IMR-90 (cell line): ENCODE measurements around the gene NUP205. TPM values are rescaled to one million over a fixed set of nuclear protein-coding genes. Genes with fewer than 3 reads are reported as not detected.

Source experiments
- ATAC-seq: fragments of 200-7000 bp; cut with Tn5 transposase; 2 replicates; pipeline ENCODE4 v1.9.1; 2020; ENCODE audit warnings: low read depth, mild to moderate bottlenecking, moderate library complexity
- BruUV-seq: library from RNA; stranded (reverse); fragments of 400-500 nt; replicated peaks from 2 replicates; lab custom pipeline; 2021; lab: Mats Ljungman, UMichigan
- CTCF ChIA-PET: fragments of 300-600 bp; formaldehyde crosslinking; extraction: SDS; loops from one replicate; lab custom pipeline; 2021; ENCODE audit warnings: antibody characterized with exemption; lab: Yijun Ruan, JAX
- POLR2A ChIA-PET: fragments of 300-600 bp; sonication (Branson Sonifier 250); formaldehyde crosslinking; loops from one replicate; lab custom pipeline; 2022; ENCODE audit warnings: antibody characterized with exemption; ENCODE audit not compliant: unreplicated experiment; lab: Charles Lee
- DNase-seq: peaks from one replicate; pipeline ENCODE4 v3.0.0; 2013
- H2AFZ ChIP-seq: replicated peaks from 2 replicates; pipeline ENCODE3; 2013; ENCODE audit warnings: low read length, mild to moderate bottlenecking; ENCODE audit not compliant: poor library complexity
- H2AK5ac ChIP-seq: 2 replicates; pipeline ENCODE4 v1.6.1; 2013; ENCODE audit warnings: low read depth, low read length, inconsistent platforms
- H2AK9ac ChIP-seq: replicated peaks from 2 replicates; pipeline ENCODE3; 2013; ENCODE audit warnings: mild to moderate bottlenecking, low read depth, low read length, moderate library complexity; ENCODE audit not compliant: poor library complexity
- H2BK120ac ChIP-seq: 2 replicates; pipeline ENCODE4 v1.6.1; 2013; ENCODE audit warnings: low read depth, low read length, inconsistent platforms
- H2BK15ac ChIP-seq: 3 replicates; pipeline ENCODE4 v1.6.1; 2013; ENCODE audit warnings: low read depth, low read length, inconsistent platforms
- H2BK20ac ChIP-seq: 2 replicates; pipeline ENCODE4 v1.6.1; 2013; ENCODE audit warnings: low read depth, mild to moderate bottlenecking, inconsistent platforms, low read length, moderate library complexity
- H2BK5ac ChIP-seq: 2 replicates; pipeline ENCODE4 v1.6.1; 2013; ENCODE audit warnings: mild to moderate bottlenecking, low read depth, low read length, inconsistent platforms; ENCODE audit not compliant: poor library complexity, severe bottlenecking
- H3K14ac ChIP-seq: replicated peaks from 2 replicates; pipeline ENCODE4 v1.6.1; 2013; ENCODE audit warnings: low read depth, low read length, inconsistent platforms
- H3K18ac ChIP-seq: 2 replicates; pipeline ENCODE4 v1.6.1; 2013; ENCODE audit warnings: low read depth, low read length, control low read depth
- H3K23ac ChIP-seq: 2 replicates; pipeline ENCODE4 v1.6.1; 2013; ENCODE audit warnings: low read depth, low read length, inconsistent platforms
- H3K27ac ChIP-seq: 2 replicates; pipeline ENCODE4 v1.5.1; 2013; ENCODE audit warnings: mild to moderate bottlenecking, control low read depth, low read length; ENCODE audit not compliant: insufficient read depth
- H3K27me3 ChIP-seq: 2 replicates; pipeline ENCODE4 v1.6.1; 2013; ENCODE audit warnings: low read length; ENCODE audit not compliant: control insufficient read depth, insufficient read depth
- H3K36me3 ChIP-seq: 2 replicates; pipeline ENCODE4 v1.6.1; 2013; ENCODE audit warnings: low read length, mixed read lengths; ENCODE audit not compliant: control insufficient read depth, insufficient read depth
- H3K4ac ChIP-seq: 2 replicates; pipeline ENCODE4 v1.6.1; 2013; ENCODE audit warnings: low read depth, low read length, inconsistent platforms
- H3K4me1 ChIP-seq: 2 replicates; pipeline ENCODE4 v1.6.1; 2013; ENCODE audit warnings: low read length, mixed read lengths; ENCODE audit not compliant: control insufficient read depth, insufficient read depth
- H3K4me2 ChIP-seq: 2 replicates; pipeline ENCODE4 v1.6.1; 2013; ENCODE audit warnings: low read depth, mild to moderate bottlenecking, control low read depth, low read length, moderate library complexity
- H3K4me3 ChIP-seq: 2 replicates; pipeline ENCODE4 v1.5.1; 2013; ENCODE audit warnings: low read depth, mild to moderate bottlenecking, control low read depth, low read length, moderate library complexity; ENCODE audit not compliant: insufficient read depth
- H3K56ac ChIP-seq: 2 replicates; pipeline ENCODE4 v1.6.1; 2013; ENCODE audit warnings: low read length, inconsistent platforms; ENCODE audit not compliant: insufficient read depth; ENCODE audit errors: extremely low read depth
- H3K79me1 ChIP-seq, 2 experiments: 2 replicates each; pipeline ENCODE4 v1.6.1; 2013; ENCODE audit warnings: low read length in 2 of 2, inconsistent platforms in 1 of 2, low read depth in 1 of 2
- H3K9ac ChIP-seq: 2 replicates; pipeline ENCODE4 v1.6.1; 2013; ENCODE audit warnings: low read depth, low read length, control low read depth
- H3K9me1 ChIP-seq: 2 replicates; pipeline ENCODE4 v1.6.1; 2013; ENCODE audit warnings: low read length, inconsistent platforms; ENCODE audit not compliant: insufficient read depth
- H3K9me3 ChIP-seq: 2 replicates; pipeline ENCODE4 v1.6.1; 2013; ENCODE audit warnings: low read length; ENCODE audit not compliant: control insufficient read depth, insufficient read depth
- H4K20me1 ChIP-seq: 2 replicates; pipeline ENCODE4 v1.6.1; 2013; ENCODE audit warnings: low read length, inconsistent platforms; ENCODE audit not compliant: insufficient read depth
- H4K5ac ChIP-seq: 2 replicates; pipeline ENCODE4 v1.6.1; 2013; ENCODE audit warnings: mild to moderate bottlenecking, low read depth, low read length, control low read depth
- H4K8ac ChIP-seq, 2 experiments: 2 replicates each; pipeline ENCODE4 v1.6.1; 2013; ENCODE audit warnings: low read depth in 2 of 2, low read length in 2 of 2, control low read depth in 1 of 2, inconsistent platforms in 1 of 2
- H4K91ac ChIP-seq: 2 replicates; pipeline ENCODE4 v1.6.1; 2013; ENCODE audit warnings: low read depth, low read length, inconsistent platforms; ENCODE audit not compliant: insufficient read depth
- FOS ChIP-seq: fragments of 150-350 bp; IDR thresholded peaks from 2 replicates; pipeline ENCODE4 v1.6.1; 2016; ENCODE audit warnings: low read depth, low read length
- MXI1 ChIP-seq: IDR thresholded peaks from 2 replicates; pipeline ENCODE4 v1.6.1; 2012; ENCODE audit warnings: low read depth, mild to moderate bottlenecking, low read length, moderate library complexity, borderline replicate concordance
- NFE2L2 ChIP-seq: fragments of 150-350 bp; IDR thresholded peaks from 2 replicates; pipeline ENCODE4 v1.6.1; 2016; ENCODE audit warnings: low read depth, mild to moderate bottlenecking, low read length
- RAD21 ChIP-seq: IDR thresholded peaks from 2 replicates; pipeline ENCODE4 v1.6.1; 2012; ENCODE audit warnings: low read length, improper control_type of control experiment
- RCOR1 ChIP-seq: IDR thresholded peaks from 2 replicates; pipeline ENCODE4 v1.6.1; 2012; ENCODE audit warnings: mild to moderate bottlenecking, low read length, improper control_type of control experiment; ENCODE audit not compliant: insufficient replicate concordance
- WGBS, 2 experiments: methylation state at CpG; one replicate each; pipeline versions ENCODE4 v1.1.5 to v1.1.7; 2013; ENCODE audit warnings: missing lambda C conversion rate in 2 of 2; ENCODE audit not compliant: insufficient read length in 1 of 2; ENCODE audit errors: extremely low coverage in 2 of 2; 5-methylcytosine and 5-hydroxymethylcytosine counted together
- dilution Hi-C: fragments of 300-500 bp; cut with HindIII; formaldehyde crosslinking; loops from one replicate; pipeline ENCODE4 v1.14.3; 2018; ENCODE audit warnings: low sequenced_read_pairs; ENCODE audit not compliant: unreplicated experiment
- in situ Hi-C: fragments of 300-500 bp; cut with MboI; formaldehyde crosslinking; loops from 3 replicates; pipeline ENCODE4 v1.14.3; 2019; ENCODE audit warnings: low sequenced_read_pairs, inconsistent platforms, mixed read lengths
- intact Hi-C: fragments of 100-400 bp; cut with micrococcal nuclease; formaldehyde crosslinking; loops from 2 replicates; pipeline ENCODE4 v1.10.0; 2022
- polyA plus RNA-seq, 3 experiments: library from polyadenylated mRNA; depleted of rRNA; stranded (reverse); fragments of >200 nt; gene quantifications; 2 replicates each; pipeline ENCODE4 v1.2.3, GENCODE V29; 2012; ENCODE audit warnings: low replicate concordance in 1 of 3
- total RNA-seq: library from RNA; depleted of rRNA; stranded (reverse); fragments of >200 nt; gene quantifications from 2 replicates; pipeline ENCODE4 v1.2.3, GENCODE V29; 2012
- TF ChIP-seq, protein P1 (sequence below): fragments of 150-350 bp; IDR thresholded peaks from 2 replicates; pipeline ENCODE4 v1.6.1; 2016; ENCODE audit warnings: low read depth, mild to moderate bottlenecking, low read length, moderate library complexity, borderline replicate concordance

Gene NUP205
- total and polyA plus RNA-seq, 2 of the 4 experiments (the other 2 are of a cell fraction) = 29.5 to 84.6 TPM

DNA sequence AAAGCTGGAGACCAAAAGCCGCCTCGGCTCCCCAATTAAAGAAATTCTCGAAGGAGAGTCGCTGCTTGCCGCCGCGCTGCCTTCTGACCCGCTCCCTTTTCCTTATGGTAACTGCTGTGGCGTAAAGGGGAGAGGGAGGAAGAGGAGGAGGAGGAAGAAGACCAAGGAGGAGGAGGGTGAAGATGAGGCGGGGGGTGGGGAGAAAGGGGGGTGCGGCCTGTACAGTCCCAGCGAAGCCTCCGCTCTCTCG lies 48.2 kb upstream of the NUP205 start:
- Histone ChIP-seq H3K18ac (peak overlapping the region; percentile 2; the same call in 1 of the 2 replicates), H3K79me1 (peaks cover 0 to 13% of the 10 kb centered on the region in 2 experiments; a peak in 2 of 4 replicates), H2BK5ac (peak overlapping the region; percentile 96), H3K4me2 (peak overlapping the region; percentile 89), H4K91ac (no peak overlapping the region), H3K27ac (peak overlapping the region; percentile 96), H3K56ac (peak overlapping the region; percentile 96), H2AFZ (peak overlapping the region; percentile 100), H4K20me1 (peaks cover 28% of the 10 kb centered on the region; the same call in 1 of the 2 replicates), H3K9ac (peak overlapping the region; percentile 98), H2AK5ac (no peak overlapping the region), H3K9me1 (no peaks in the 10 kb centered on the region), H2BK20ac (no peak overlapping the region), H3K4me3 (peak overlapping the region; percentile 92), H3K4ac (peak overlapping the region; percentile 83), H3K27me3 (no peaks in the 10 kb centered on the region), H3K4me1 (no peaks in the 10 kb centered on the region), H2BK120ac (no peak overlapping the region), H3K9me3 (no peaks in the 10 kb centered on the region), H2BK15ac (no peak overlapping the region), H3K36me3 (no peaks in the 10 kb centered on the region; the same call in 1 of the 2 replicates), H2AK9ac (peak overlapping the region; percentile 95), H3K23ac (peak overlapping the region; percentile 73), H4K5ac (0 out of 2 replicates have a peak overlapping the region, but pooled peaks have one; percentile 4), H4K8ac (peak overlapping the region; percentile 36 to 51; a peak in 2 of 4 replicates), H3K14ac (peak overlapping the region; percentile 69)
- in situ Hi-C loops = no loop called here
- BruUV-seq = no TSS peak
- ChIA-PET POLR2A (interaction anchor here (0.6 kb wide), 1 partner anchor 86 kb away, joined by 6 read pairs; no protein-coding TSS in a partner anchor), CTCF (no interaction called here)
- WGBS, 2 experiments = 7% methylated on average over 3 of the region's 14 CpGs; no CpG with 5 or more reads in 1 of the 2 experiments
- intact Hi-C loops = loop anchor here (2.0 kb wide), 2 partner anchors 95 to 111 kb away; no protein-coding TSS in a partner anchor
- ATAC-seq = no peak
- DNase-seq = peak; percentile 49
- dilution Hi-C loops = no loop called here
- no peak for TF ChIP-seq RAD21
- 0 out of 2 replicates have a peak, but pooled peaks have one; percentile 11 for TF ChIP-seq MXI1
- no peak for TF ChIP-seq FOS
- no peak for TF ChIP-seq RCOR1
- TF ChIP-seq, protein P1, sequence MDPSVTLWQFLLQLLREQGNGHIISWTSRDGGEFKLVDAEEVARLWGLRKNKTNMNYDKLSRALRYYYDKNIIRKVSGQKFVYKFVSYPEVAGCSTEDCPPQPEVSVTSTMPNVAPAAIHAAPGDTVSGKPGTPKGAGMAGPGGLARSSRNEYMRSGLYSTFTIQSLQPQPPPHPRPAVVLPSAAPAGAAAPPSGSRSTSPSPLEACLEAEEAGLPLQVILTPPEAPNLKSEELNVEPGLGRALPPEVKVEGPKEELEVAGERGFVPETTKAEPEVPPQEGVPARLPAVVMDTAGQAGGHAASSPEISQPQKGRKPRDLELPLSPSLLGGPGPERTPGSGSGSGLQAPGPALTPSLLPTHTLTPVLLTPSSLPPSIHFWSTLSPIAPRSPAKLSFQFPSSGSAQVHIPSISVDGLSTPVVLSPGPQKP = no peak
- no peak for TF ChIP-seq NFE2L2
